Panc1 (cell line): ENCODE data around the gene PLCH1. TPM values are rescaled to one million over a fixed set of nuclear protein-coding genes. Genes with fewer than 3 reads are reported as not detected.

ENCODE experiments used
- ATAC-seq: fragments of 200-7000 bp; cut with Tn5 transposase; 2 replicates; pipeline ENCODE4 v1.9.1; 2020; ENCODE audit warnings: mild to moderate bottlenecking, moderate library complexity
- BruUV-seq: library from RNA; stranded (reverse); fragments of 400-500 nt; replicated peaks from 2 replicates; lab custom pipeline; 2021; lab: Mats Ljungman, UMichigan
- CTCF ChIA-PET: fragments of 300-600 bp; sonication (Branson Sonifier 250); formaldehyde crosslinking; loops from one replicate; lab custom pipeline; 2022; ENCODE audit warnings: antibody characterized with exemption; lab: Charles Lee
- POLR2A ChIA-PET: fragments of 300-600 bp; sonication (Branson Sonifier 250); formaldehyde crosslinking; loops from one replicate; lab custom pipeline; 2022; ENCODE audit warnings: antibody characterized with exemption; lab: Charles Lee
- DNase-seq: peaks from one replicate; pipeline ENCODE4 v3.0.0-alpha.2; 2010; ENCODE audit warnings: low read depth, low spot score
- H3K27ac ChIP-seq: 2 replicates; pipeline ENCODE4 v1.5.1; 2011; ENCODE audit warnings: mild to moderate bottlenecking, low read length, inconsistent platforms
- H3K27me3 ChIP-seq: fragments of 200-500 bp; sonication (Bioruptor generic); 2 replicates; pipeline ENCODE4 v1.6.0; 2014; ENCODE audit warnings: low read length, inconsistent platforms; ENCODE audit not compliant: control insufficient read depth, insufficient read depth
- H3K36me3 ChIP-seq: fragments of 200-500 bp; sonication (Bioruptor generic); 2 replicates; pipeline ENCODE4 v1.5.1; 2014; ENCODE audit warnings: inconsistent platforms, mild to moderate bottlenecking, low read length, moderate library complexity; ENCODE audit not compliant: control insufficient read depth, insufficient read depth
- H3K4me1 ChIP-seq: 2 replicates; pipeline ENCODE4 v1.5.1; 2011; ENCODE audit warnings: inconsistent platforms, mild to moderate bottlenecking, low read length, moderate library complexity; ENCODE audit not compliant: control insufficient read depth, insufficient read depth
- H3K4me3 ChIP-seq, 2 experiments: 2 replicates each; pipeline ENCODE4 v1.5.1; 2011 to 2012; ENCODE audit warnings: low read depth in 2 of 2, low read length in 2 of 2, mild to moderate bottlenecking in 2 of 2, inconsistent platforms in 1 of 2, moderate library complexity in 1 of 2
- H3K9me3 ChIP-seq: fragments of 200-500 bp; sonication (Bioruptor generic); 2 replicates; pipeline ENCODE4 v1.5.1; 2014; ENCODE audit warnings: low read depth, mild to moderate bottlenecking, inconsistent platforms, low read length, moderate library complexity; ENCODE audit not compliant: control insufficient read depth, insufficient read depth
- POLR2AphosphoS5 ChIP-seq: IDR thresholded peaks from 2 replicates; pipeline ENCODE4 v1.6.1; 2012; ENCODE audit warnings: mild to moderate bottlenecking, low read depth, low read length, moderate library complexity
- SIN3A ChIP-seq: IDR thresholded peaks from 2 replicates; pipeline ENCODE4 v1.6.1; 2012; ENCODE audit warnings: low read depth, mild to moderate bottlenecking, low read length, moderate library complexity, borderline replicate concordance; ENCODE audit not compliant: insufficient read depth
- TCF7L2 ChIP-seq: IDR thresholded peaks from 2 replicates; pipeline ENCODE4 v1.6.1; 2011; ENCODE audit warnings: mild to moderate bottlenecking, low read depth, low read length, inconsistent platforms
- in situ Hi-C: cut with HindIII; loops from 2 replicates; pipeline ENCODE4 v1.10.0; 2016; ENCODE audit warnings: low sequenced_read_pairs, low pct_unique_long_range_greater_than_20kb
- intact Hi-C: fragments of 100-400 bp; cut with micrococcal nuclease; formaldehyde crosslinking; loops from one replicate; pipeline ENCODE4 v1.10.0; 2022; ENCODE audit not compliant: unreplicated experiment
- total RNA-seq: library from RNA; stranded (reverse); gene quantifications from one replicate; pipeline ENCODE4 v1.2.1, GENCODE V29; 2021; ENCODE audit not compliant: unreplicated experiment
- TF ChIP-seq, protein P1 (sequence below): fragments of 450-650 bp; IDR thresholded peaks from 2 replicates; pipeline ENCODE4 v1.5.1; 2017; ENCODE audit warnings: mild to moderate bottlenecking
- TF ChIP-seq, protein P2 (sequence below), 2 experiments: IDR thresholded peaks; 2 replicates each; pipeline ENCODE4 v1.6.1; 2011 to 2012; ENCODE audit warnings: low read depth in 2 of 2, control low read depth in 1 of 2, low read length in 1 of 2, mild to moderate bottlenecking in 1 of 2, moderate library complexity in 1 of 2; ENCODE audit not compliant: insufficient read depth in 1 of 2

Gene PLCH1
- total RNA-seq, 1 experiment from 2014 or later: 0.03 TPM

DNA sequence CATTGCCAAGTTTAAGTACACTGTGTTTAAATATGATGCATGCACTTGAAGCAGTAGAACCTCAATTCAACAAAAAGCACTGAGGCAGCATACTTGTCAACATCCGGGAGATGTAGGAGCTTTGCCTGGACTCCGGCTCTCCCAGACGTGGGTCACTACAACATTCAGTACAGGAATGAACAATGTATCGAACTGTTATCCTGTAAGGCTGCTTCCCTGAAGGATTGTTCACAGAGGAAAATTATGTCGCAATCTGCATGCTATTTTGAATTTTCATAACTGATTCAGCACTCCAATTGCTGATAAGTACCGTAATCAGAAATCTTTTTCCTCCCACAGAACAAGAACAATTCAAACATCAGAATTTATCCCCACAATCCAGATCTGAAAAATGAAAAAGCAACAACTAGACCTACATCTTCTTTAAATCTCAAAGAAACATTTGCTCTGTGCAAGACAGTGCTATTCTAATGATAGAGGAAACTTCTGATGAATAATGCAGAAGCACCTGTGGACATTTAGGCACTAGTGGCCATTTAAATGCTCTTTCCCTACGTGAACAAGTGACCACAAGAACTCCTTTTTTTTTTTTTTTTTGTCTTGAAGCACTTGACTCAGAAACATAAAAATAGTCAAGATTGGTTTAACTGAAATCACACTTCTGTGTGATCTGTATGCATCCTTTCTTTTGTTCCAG lies 113.4 kb downstream of the PLCH1 start:
- no peak overlapping the region for H3K27ac ChIP-seq
- in situ Hi-C loops: no loop called here

DNA sequence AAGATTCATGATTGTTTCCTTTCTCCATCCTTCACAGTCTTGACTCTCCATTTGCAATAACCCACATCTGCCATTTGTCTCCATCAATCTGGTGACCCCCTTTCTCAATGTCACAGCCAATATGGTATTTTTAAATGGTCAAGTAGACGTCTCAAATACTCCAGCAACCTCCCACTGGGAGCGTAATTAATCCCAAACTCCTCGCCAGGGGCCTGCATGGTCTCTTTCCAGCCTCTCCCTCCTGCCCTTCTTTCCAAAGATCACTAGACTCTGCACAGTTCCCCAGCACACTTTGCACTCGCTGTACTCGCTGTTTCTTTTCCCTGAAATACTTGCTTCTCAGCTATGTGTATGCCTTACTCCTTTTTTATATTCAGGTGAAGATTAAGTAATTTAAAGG lies 115.3 kb downstream of the PLCH1 start:
- no peak for ATAC-seq
- H3K27ac ChIP-seq: no peak overlapping the region
- H3K27me3 ChIP-seq: no peaks in the 10 kb centered on the region
- DNase-seq: no peak
- no peaks in the 10 kb centered on the region for H3K9me3 ChIP-seq
- in situ Hi-C loops: no loop called here
- TF ChIP-seq SIN3A (no peak), TCF7L2 (no peak), POLR2AphosphoS5 (no peak)
- TF ChIP-seq, protein P1, sequence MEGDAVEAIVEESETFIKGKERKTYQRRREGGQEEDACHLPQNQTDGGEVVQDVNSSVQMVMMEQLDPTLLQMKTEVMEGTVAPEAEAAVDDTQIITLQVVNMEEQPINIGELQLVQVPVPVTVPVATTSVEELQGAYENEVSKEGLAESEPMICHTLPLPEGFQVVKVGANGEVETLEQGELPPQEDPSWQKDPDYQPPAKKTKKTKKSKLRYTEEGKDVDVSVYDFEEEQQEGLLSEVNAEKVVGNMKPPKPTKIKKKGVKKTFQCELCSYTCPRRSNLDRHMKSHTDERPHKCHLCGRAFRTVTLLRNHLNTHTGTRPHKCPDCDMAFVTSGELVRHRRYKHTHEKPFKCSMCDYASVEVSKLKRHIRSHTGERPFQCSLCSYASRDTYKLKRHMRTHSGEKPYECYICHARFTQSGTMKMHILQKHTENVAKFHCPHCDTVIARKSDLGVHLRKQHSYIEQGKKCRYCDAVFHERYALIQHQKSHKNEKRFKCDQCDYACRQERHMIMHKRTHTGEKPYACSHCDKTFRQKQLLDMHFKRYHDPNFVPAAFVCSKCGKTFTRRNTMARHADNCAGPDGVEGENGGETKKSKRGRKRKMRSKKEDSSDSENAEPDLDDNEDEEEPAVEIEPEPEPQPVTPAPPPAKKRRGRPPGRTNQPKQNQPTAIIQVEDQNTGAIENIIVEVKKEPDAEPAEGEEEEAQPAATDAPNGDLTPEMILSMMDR: no peak
- TF ChIP-seq, protein P2, sequence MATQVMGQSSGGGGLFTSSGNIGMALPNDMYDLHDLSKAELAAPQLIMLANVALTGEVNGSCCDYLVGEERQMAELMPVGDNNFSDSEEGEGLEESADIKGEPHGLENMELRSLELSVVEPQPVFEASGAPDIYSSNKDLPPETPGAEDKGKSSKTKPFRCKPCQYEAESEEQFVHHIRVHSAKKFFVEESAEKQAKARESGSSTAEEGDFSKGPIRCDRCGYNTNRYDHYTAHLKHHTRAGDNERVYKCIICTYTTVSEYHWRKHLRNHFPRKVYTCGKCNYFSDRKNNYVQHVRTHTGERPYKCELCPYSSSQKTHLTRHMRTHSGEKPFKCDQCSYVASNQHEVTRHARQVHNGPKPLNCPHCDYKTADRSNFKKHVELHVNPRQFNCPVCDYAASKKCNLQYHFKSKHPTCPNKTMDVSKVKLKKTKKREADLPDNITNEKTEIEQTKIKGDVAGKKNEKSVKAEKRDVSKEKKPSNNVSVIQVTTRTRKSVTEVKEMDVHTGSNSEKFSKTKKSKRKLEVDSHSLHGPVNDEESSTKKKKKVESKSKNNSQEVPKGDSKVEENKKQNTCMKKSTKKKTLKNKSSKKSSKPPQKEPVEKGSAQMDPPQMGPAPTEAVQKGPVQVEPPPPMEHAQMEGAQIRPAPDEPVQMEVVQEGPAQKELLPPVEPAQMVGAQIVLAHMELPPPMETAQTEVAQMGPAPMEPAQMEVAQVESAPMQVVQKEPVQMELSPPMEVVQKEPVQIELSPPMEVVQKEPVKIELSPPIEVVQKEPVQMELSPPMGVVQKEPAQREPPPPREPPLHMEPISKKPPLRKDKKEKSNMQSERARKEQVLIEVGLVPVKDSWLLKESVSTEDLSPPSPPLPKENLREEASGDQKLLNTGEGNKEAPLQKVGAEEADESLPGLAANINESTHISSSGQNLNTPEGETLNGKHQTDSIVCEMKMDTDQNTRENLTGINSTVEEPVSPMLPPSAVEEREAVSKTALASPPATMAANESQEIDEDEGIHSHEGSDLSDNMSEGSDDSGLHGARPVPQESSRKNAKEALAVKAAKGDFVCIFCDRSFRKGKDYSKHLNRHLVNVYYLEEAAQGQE (IDR thresholded peaks at IDR 0.05; ENCODE audit: insufficient read depth in 1 of 2, low read depth in 2 of 2, low read length in 1 of 2): no peak
- POLR2A ChIA-PET: no interaction called here
- intact Hi-C loops: no loop called here
- no TSS peak for BruUV-seq
- H3K36me3 ChIP-seq: no peaks in the 10 kb centered on the region
- CTCF ChIA-PET: no interaction called here
- H3K4me3 ChIP-seq: no peak overlapping the region
- H3K4me1 ChIP-seq: no peaks in the 10 kb centered on the region

More for the DNA sequence above, 113.4 kb downstream of the PLCH1 start:
- intact Hi-C loops: no loop called here
- Histone ChIP-seq H3K4me1 (no peaks in the 10 kb centered on the region), H3K36me3 (no peaks in the 10 kb centered on the region), H3K4me3 (no peak overlapping the region), H3K27me3 (no peaks in the 10 kb centered on the region), H3K9me3 (no peaks in the 10 kb centered on the region)
- ChIA-PET CTCF (no interaction called here), POLR2A (no interaction called here)
- TF ChIP-seq, protein P2 (IDR thresholded peaks at IDR 0.05; ENCODE audit: insufficient read depth in 1 of 2, low read depth in 2 of 2, low read length in 1 of 2): no peak
- no peak for TF ChIP-seq SIN3A
- no peak for TF ChIP-seq TCF7L2
- no peak for TF ChIP-seq POLR2AphosphoS5
- BruUV-seq: no TSS peak
- DNase-seq (no peak), ATAC-seq (no peak)
